GM23338 (cell line): Measurements from ENCODE around the gene PDE4D.

Source experiments
- CREB1 ChIP-seq: fragments of 250-450 bp; sonication (Bioruptor Pico); IDR thresholded peaks from 2 replicates; pipeline ENCODE4 v1.5.0; 2020; ENCODE audit warnings: low read depth, mild to moderate bottlenecking, moderate library complexity
- CTCF ChIP-seq, 2 experiments: fragments of 200-600 bp in 1 of 2; sonication (generic) in 1 of 2; conservative IDR thresholded peaks; 2 replicates each; pipeline versions ENCODE4 v1.5.1 to v1.6.1; 2016 to 2017; ENCODE audit warnings: antibody characterized with exemption in 2 of 2, low read depth in 2 of 2, mild to moderate bottlenecking in 2 of 2, moderate library complexity in 1 of 2
- EZH2 ChIP-seq: fragments of 200-600 bp; sonication (generic); IDR thresholded peaks from one replicate; pipeline ENCODE4 v1.8.0; 2017; ENCODE audit warnings: antibody characterized with exemption, mild to moderate bottlenecking, low read depth; ENCODE audit not compliant: unreplicated experiment
- EZH2phosphoT487 ChIP-seq: fragments of 200-600 bp; sonication (generic); IDR thresholded peaks from one replicate; pipeline ENCODE4 v1.8.1; 2018; ENCODE audit warnings: antibody characterized with exemption; ENCODE audit not compliant: unreplicated experiment
- JUNB ChIP-seq: IDR thresholded peaks from one replicate; pipeline ENCODE4 v1.6.1; 2016; ENCODE audit warnings: antibody characterized with exemption; ENCODE audit not compliant: unreplicated experiment
- NANOG ChIP-seq: IDR thresholded peaks from 2 replicates; pipeline ENCODE4 v1.6.1; 2016; ENCODE audit warnings: antibody characterized with exemption, borderline replicate concordance
- POLR2AphosphoS5 ChIP-seq: IDR thresholded peaks from 2 replicates; pipeline ENCODE4 v1.6.1; 2016; ENCODE audit warnings: antibody characterized with exemption, low read depth
- STAT1 ChIP-seq: IDR thresholded peaks from one replicate; pipeline ENCODE4 v1.6.1; 2016; ENCODE audit warnings: antibody characterized with exemption; ENCODE audit not compliant: unreplicated experiment
- ZNF114 ChIP-seq: fragments of 250-450 bp; sonication (Bioruptor Pico); IDR thresholded peaks from 2 replicates; pipeline ENCODE4 v1.5.0; 2020; ENCODE audit warnings: mild to moderate bottlenecking, moderate library complexity
- ZNF331 ChIP-seq: fragments of 250-450 bp; sonication (Bioruptor Pico); IDR thresholded peaks from 2 replicates; pipeline ENCODE4 v1.5.0; 2020; ENCODE audit warnings: low read depth, mild to moderate bottlenecking, moderate library complexity
- TF ChIP-seq, protein P1 (sequence below): IDR thresholded peaks from one replicate; pipeline ENCODE4 v1.6.1; 2018; ENCODE audit warnings: antibody characterized with exemption; ENCODE audit not compliant: unreplicated experiment
- TF ChIP-seq, protein P2 (sequence below): fragments of 250-450 bp; sonication (Bioruptor Pico); IDR thresholded peaks from 2 replicates; pipeline ENCODE4 v1.5.0; 2020; ENCODE audit warnings: mild to moderate bottlenecking, moderate library complexity
- TF ChIP-seq, protein P3 (sequence below): IDR thresholded peaks from 2 replicates; pipeline ENCODE4 v1.6.1; 2016; ENCODE audit warnings: antibody characterized with exemption

DNA sequence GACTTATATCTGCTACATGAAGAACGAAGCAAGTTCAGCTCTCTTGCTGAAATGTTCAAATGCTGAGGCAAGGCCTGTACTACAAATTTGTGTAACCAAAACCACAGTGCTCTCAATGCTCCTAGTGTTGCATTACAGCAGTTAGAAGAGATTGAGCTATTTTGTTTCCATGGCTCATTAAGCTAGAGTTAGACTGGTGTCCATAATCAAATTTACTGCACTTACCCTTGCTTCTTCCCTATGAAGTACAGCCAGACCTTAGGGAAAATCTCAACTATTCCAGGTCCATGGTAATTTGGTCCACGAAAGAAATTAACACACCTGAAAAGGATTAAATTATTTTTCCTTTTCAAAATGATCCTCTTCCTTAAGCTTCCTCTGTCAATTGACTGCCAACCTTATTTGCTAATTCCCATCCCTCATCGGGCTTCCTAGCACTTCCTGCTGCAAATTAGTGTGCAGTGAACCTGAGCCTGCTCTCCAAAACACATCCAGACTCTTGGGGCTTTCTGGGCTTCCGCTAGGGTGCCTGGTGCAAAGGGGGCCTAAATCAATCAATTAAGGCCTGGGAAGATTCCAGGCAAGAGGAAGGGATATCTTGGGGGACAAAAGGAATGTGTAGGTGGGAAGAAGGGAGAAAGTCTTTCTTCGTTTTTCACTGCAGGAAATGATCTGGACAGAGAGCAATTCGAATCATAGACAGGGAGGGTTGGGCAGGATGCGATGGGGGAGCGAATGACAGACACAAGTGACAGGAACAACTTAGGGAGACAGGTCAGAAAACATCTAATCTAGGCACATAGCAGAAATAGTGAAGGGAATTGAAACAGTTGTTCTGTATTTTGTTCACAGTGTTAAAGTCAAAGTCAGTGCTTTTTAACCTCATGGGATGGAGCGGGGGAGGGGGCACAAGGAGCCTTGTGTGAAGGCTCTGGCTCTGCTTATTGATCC, 768.2 kb downstream of the PDE4D start:
- TF ChIP-seq CTCF (conservative IDR thresholded peaks at IDR 0.05; ENCODE audit: low read depth in 2 of 2), result no peak
- TF ChIP-seq, protein P1, sequence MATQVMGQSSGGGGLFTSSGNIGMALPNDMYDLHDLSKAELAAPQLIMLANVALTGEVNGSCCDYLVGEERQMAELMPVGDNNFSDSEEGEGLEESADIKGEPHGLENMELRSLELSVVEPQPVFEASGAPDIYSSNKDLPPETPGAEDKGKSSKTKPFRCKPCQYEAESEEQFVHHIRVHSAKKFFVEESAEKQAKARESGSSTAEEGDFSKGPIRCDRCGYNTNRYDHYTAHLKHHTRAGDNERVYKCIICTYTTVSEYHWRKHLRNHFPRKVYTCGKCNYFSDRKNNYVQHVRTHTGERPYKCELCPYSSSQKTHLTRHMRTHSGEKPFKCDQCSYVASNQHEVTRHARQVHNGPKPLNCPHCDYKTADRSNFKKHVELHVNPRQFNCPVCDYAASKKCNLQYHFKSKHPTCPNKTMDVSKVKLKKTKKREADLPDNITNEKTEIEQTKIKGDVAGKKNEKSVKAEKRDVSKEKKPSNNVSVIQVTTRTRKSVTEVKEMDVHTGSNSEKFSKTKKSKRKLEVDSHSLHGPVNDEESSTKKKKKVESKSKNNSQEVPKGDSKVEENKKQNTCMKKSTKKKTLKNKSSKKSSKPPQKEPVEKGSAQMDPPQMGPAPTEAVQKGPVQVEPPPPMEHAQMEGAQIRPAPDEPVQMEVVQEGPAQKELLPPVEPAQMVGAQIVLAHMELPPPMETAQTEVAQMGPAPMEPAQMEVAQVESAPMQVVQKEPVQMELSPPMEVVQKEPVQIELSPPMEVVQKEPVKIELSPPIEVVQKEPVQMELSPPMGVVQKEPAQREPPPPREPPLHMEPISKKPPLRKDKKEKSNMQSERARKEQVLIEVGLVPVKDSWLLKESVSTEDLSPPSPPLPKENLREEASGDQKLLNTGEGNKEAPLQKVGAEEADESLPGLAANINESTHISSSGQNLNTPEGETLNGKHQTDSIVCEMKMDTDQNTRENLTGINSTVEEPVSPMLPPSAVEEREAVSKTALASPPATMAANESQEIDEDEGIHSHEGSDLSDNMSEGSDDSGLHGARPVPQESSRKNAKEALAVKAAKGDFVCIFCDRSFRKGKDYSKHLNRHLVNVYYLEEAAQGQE, result no peak
- no peak for TF ChIP-seq EZH2phosphoT487
- TF ChIP-seq POLR2AphosphoS5, result no peak
- no peak for TF ChIP-seq EZH2
- TF ChIP-seq, protein P2, sequence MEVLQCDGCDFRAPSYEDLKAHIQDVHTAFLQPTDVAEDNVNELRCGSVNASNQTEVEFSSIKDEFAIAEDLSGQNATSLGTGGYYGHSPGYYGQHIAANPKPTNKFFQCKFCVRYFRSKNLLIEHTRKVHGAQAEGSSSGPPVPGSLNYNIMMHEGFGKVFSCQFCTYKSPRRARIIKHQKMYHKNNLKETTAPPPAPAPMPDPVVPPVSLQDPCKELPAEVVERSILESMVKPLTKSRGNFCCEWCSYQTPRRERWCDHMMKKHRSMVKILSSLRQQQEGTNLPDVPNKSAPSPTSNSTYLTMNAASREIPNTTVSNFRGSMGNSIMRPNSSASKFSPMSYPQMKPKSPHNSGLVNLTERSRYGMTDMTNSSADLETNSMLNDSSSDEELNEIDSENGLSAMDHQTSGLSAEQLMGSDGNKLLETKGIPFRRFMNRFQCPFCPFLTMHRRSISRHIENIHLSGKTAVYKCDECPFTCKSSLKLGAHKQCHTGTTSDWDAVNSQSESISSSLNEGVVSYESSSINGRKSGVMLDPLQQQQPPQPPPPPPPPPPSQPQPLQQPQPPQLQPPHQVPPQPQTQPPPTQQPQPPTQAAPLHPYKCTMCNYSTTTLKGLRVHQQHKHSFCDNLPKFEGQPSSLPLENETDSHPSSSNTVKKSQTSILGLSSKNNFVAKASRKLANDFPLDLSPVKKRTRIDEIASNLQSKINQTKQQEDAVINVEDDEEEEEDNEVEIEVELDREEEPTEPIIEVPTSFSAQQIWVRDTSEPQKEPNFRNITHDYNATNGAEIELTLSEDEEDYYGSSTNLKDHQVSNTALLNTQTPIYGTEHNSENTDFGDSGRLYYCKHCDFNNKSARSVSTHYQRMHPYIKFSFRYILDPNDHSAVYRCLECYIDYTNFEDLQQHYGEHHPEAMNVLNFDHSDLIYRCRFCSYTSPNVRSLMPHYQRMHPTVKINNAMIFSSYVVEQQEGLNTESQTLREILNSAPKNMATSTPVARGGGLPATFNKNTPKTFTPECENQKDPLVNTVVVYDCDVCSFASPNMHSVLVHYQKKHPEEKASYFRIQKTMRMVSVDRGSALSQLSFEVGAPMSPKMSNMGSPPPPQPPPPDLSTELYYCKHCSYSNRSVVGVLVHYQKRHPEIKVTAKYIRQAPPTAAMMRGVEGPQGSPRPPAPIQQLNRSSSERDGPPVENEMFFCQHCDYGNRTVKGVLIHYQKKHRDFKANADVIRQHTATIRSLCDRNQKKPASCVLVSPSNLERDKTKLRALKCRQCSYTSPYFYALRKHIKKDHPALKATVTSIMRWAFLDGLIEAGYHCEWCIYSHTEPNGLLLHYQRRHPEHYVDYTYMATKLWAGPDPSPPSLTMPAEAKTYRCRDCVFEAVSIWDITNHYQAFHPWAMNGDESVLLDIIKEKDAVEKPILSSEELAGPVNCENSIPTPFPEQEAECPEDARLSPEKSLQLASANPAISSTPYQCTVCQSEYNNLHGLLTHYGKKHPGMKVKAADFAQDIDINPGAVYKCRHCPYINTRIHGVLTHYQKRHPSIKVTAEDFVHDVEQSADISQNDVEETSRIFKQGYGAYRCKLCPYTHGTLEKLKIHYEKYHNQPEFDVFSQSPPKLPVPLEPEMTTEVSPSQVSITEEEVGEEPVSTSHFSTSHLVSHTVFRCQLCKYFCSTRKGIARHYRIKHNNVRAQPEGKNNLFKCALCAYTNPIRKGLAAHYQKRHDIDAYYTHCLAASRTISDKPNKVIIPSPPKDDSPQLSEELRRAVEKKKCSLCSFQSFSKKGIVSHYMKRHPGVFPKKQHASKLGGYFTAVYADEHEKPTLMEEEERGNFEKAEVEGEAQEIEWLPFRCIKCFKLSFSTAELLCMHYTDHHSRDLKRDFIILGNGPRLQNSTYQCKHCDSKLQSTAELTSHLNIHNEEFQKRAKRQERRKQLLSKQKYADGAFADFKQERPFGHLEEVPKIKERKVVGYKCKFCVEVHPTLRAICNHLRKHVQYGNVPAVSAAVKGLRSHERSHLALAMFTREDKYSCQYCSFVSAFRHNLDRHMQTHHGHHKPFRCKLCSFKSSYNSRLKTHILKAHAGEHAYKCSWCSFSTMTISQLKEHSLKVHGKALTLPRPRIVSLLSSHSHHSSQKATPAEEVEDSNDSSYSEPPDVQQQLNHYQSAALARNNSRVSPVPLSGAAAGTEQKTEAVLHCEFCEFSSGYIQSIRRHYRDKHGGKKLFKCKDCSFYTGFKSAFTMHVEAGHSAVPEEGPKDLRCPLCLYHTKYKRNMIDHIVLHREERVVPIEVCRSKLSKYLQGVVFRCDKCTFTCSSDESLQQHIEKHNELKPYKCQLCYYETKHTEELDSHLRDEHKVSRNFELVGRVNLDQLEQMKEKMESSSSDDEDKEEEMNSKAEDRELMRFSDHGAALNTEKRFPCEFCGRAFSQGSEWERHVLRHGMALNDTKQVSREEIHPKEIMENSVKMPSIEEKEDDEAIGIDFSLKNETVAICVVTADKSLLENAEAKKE (CRISPR knock-in tag), result no peak
- TF ChIP-seq JUNB, result no peak
- no peak for TF ChIP-seq CREB1 (CRISPR knock-in tag)
- TF ChIP-seq ZNF331 (CRISPR knock-in tag), result no peak
- no peak for TF ChIP-seq ZNF114 (CRISPR knock-in tag)
- TF ChIP-seq NANOG, result no peak
- TF ChIP-seq, protein P3, sequence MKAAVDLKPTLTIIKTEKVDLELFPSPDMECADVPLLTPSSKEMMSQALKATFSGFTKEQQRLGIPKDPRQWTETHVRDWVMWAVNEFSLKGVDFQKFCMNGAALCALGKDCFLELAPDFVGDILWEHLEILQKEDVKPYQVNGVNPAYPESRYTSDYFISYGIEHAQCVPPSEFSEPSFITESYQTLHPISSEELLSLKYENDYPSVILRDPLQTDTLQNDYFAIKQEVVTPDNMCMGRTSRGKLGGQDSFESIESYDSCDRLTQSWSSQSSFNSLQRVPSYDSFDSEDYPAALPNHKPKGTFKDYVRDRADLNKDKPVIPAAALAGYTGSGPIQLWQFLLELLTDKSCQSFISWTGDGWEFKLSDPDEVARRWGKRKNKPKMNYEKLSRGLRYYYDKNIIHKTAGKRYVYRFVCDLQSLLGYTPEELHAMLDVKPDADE, result no peak
- TF ChIP-seq STAT1, result no peak
